Measurements from ENCODE around the gene DHFR2. TPM values are rescaled to one million over a fixed set of nuclear protein-coding genes. Genes with fewer than 3 reads are reported as not detected.
A peak's percentile ranks its signal among the peaks of the same experiment; 100 is the strongest.

The DHFR2 gene
- total and polyA plus RNA-seq, 5 donors from 2014 or later, result 2.9 to 6.7 (median 4.6) TPM

DNA sequence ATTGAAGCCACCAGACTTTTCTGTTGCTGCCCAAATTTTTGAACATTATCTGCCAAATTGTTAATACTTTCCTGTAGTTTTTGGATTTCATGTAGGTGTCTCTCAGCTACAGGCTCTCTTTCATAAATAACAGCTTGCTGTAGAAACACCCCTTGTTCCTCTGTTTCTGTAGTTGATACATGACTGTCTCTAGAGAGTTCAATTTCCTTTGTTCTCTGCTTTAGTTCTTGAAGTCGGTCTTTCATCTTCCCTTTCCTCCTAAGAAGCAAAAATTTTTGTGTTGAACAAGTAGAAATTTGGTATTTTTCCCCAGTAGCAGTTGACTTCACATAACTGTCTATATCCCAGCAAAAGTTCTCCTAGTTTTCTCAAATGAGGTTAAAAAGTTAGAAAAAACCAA, 47.7 kb downstream of the DHFR2 start:
- H3K9me3 ChIP-seq (ENCODE audit: control insufficient read depth in 2 of 2, low read length in 2 of 2), result no peaks in the 10 kb centered on the region
- H3K4me3 ChIP-seq (ENCODE audit: low read depth, low read length), result no peak overlapping the region
- no peak overlapping the region for H3K27ac Mint-ChIP-seq
- peaks cover 19% of the 10 kb centered on the region for H3K36me3 Mint-ChIP-seq
- H3K4me3 Mint-ChIP-seq, result no peak overlapping the region
- H3K27me3 ChIP-seq (ENCODE audit: control insufficient read depth, insufficient read depth, low read length), result no peaks in the 10 kb centered on the region
- no peaks in the 10 kb centered on the region for H3K27me3 Mint-ChIP-seq
- no peak overlapping the region for H3K27ac ChIP-seq (ENCODE audit: insufficient read depth, low read length, poor library complexity, severe bottlenecking)
- no peak for ATAC-seq (ENCODE audit: low read depth in 2 of 2)
- peaks cover 13 to 22% (median 19%) of the 10 kb centered on the region in 4 donors for H3K4me1 Mint-ChIP-seq
- no peaks in the 10 kb centered on the region for H3K36me3 ChIP-seq (ENCODE audit: control insufficient read depth, insufficient read depth, low read length)
- no peaks in the 10 kb centered on the region for H3K4me1 ChIP-seq (ENCODE audit: control insufficient read depth, insufficient read depth, low read length, poor library complexity, severe bottlenecking)
- H3K9me3 Mint-ChIP-seq, result peaks cover 0 to 2% (median 0%) of the 10 kb centered on the region in 7 donors
- DNase-seq, result peak in 1 of 3 donors; percentile 23

DNA sequence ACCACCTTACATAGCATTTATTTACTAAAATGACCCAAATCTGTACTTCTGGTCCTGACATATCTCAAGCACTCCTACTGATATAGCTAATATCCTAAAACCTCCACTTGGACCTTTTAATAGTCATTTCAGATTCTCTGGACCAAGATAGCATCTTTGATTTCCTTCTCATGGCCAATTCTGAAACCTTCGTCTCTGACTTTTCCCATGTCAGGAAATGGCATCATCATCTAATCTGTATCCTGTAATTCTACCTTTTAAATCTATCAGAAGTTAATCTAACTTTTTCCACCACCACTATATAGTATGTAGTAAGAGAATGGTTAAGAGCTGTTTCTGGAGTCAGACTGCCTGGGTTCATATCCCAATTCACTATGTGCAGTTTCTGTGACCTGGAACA, 50.5 kb downstream of the DHFR2 start:
- no peaks in the 10 kb centered on the region for H3K9me3 ChIP-seq (ENCODE audit: control insufficient read depth in 2 of 2, low read length in 2 of 2)
- no peaks in the 10 kb centered on the region for H3K9me3 Mint-ChIP-seq
- H3K27ac ChIP-seq (ENCODE audit: insufficient read depth, low read length, poor library complexity, severe bottlenecking), result no peak overlapping the region
- DNase-seq (no peak), ATAC-seq (ENCODE audit: low read depth in 2 of 2) (no peak)
- H3K36me3 ChIP-seq (ENCODE audit: control insufficient read depth, insufficient read depth, low read length), result no peaks in the 10 kb centered on the region
- no peak overlapping the region for H3K4me3 ChIP-seq (ENCODE audit: low read depth, low read length)
- H3K27me3 Mint-ChIP-seq, result no peaks in the 10 kb centered on the region
- no peaks in the 10 kb centered on the region for H3K4me1 ChIP-seq (ENCODE audit: control insufficient read depth, insufficient read depth, low read length, poor library complexity, severe bottlenecking)
- peak overlapping the region in 2 of 3 donors; percentile 1 for H3K27ac Mint-ChIP-seq
- no peaks in the 10 kb centered on the region for H3K27me3 ChIP-seq (ENCODE audit: control insufficient read depth, insufficient read depth, low read length)
- peaks cover 10% of the 10 kb centered on the region for H3K36me3 Mint-ChIP-seq
- peaks cover 16 to 20% (median 18%) of the 10 kb centered on the region in 4 donors for H3K4me1 Mint-ChIP-seq
- no peak overlapping the region for H3K4me3 Mint-ChIP-seq

DNA sequence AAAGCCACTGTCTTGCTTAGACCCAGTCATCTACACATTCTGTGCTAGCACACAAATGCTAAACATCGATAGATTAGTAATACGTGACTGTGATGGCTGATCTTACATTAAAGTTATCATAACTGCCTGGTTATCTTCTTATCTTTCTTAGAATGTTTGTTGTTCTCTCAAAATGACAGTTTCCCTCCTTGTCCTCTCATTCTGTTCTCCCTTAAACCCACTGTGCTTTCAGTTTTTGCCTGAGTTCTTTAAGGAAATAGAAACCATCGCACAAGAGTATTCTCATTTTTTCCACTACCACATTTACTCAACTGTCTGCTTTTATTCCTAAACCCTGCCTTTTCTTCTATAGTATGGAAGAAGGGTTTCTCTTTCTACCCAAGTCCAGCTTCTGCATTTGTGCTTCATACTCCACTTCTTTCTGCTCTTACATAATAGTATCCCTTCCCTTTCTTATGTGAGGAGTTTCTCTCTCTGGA, 51.4 kb downstream of the DHFR2 start:
- peak in 1 of 3 donors; percentile 46 for DNase-seq
- H3K27ac Mint-ChIP-seq, result peak overlapping the region; percentile 0 to 9 (median 1)
- H3K4me3 Mint-ChIP-seq, result peak overlapping the region in 2 of 4 donors; percentile 1 to 9
- peak overlapping the region; percentile 8 for H3K4me3 ChIP-seq (ENCODE audit: low read depth, low read length)
- H3K27me3 ChIP-seq (ENCODE audit: control insufficient read depth, insufficient read depth, low read length), result no peaks in the 10 kb centered on the region
- peaks cover 16 to 20% (median 18%) of the 10 kb centered on the region in 4 donors for H3K4me1 Mint-ChIP-seq
- H3K4me1 ChIP-seq (ENCODE audit: control insufficient read depth, insufficient read depth, low read length, poor library complexity, severe bottlenecking), result no peaks in the 10 kb centered on the region
- H3K9me3 Mint-ChIP-seq, result no peaks in the 10 kb centered on the region
- no peaks in the 10 kb centered on the region for H3K27me3 Mint-ChIP-seq
- no peaks in the 10 kb centered on the region for H3K9me3 ChIP-seq (ENCODE audit: control insufficient read depth in 2 of 2, low read length in 2 of 2)
- no peak for ATAC-seq (ENCODE audit: low read depth in 2 of 2)
- peaks cover 12% of the 10 kb centered on the region for H3K36me3 Mint-ChIP-seq
- no peaks in the 10 kb centered on the region for H3K36me3 ChIP-seq (ENCODE audit: control insufficient read depth, insufficient read depth, low read length)
- no peak overlapping the region for H3K27ac ChIP-seq (ENCODE audit: insufficient read depth, low read length, poor library complexity, severe bottlenecking)

DNA sequence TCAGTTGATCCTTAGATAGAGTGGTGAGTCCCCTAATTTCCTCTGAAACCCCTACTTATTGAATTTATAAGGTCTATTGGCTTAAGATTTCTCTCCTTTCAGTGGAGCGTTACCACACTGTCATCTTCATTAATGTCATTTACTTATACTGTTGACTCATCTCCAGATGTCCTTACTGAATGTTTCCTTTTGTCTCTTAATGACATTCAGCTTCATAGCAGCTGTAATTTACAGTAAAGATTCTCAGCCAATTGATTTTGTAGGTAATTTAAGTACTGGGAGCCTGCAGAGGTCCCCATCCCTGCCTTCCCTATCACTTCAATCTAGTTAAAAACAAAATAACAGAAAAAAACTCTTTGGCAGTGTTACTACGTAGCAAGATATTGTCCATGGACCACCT, 53.1 kb downstream of the DHFR2 start:
- Histone ChIP-seq H3K4me1 (ENCODE audit: control insufficient read depth, insufficient read depth, low read length, poor library complexity, severe bottlenecking) (no peaks in the 10 kb centered on the region), H3K4me3 (ENCODE audit: low read depth, low read length) (no peak overlapping the region), H3K9me3 (ENCODE audit: control insufficient read depth in 2 of 2, low read length in 2 of 2) (no peaks in the 10 kb centered on the region), H3K36me3 (ENCODE audit: control insufficient read depth, insufficient read depth, low read length) (no peaks in the 10 kb centered on the region), H3K27me3 (ENCODE audit: control insufficient read depth, insufficient read depth, low read length) (no peaks in the 10 kb centered on the region), H3K27ac (ENCODE audit: insufficient read depth, low read length, poor library complexity, severe bottlenecking) (no peak overlapping the region)
- DNase-seq, result no peak
- peaks cover 11 to 17% (median 12%) of the 10 kb centered on the region in 4 donors for H3K4me1 Mint-ChIP-seq
- no peak for ATAC-seq (ENCODE audit: low read depth in 2 of 2)
- H3K4me3 Mint-ChIP-seq, result no peak overlapping the region
- no peaks in the 10 kb centered on the region for H3K27me3 Mint-ChIP-seq
- no peak overlapping the region for H3K27ac Mint-ChIP-seq
- H3K36me3 Mint-ChIP-seq, result peaks cover 14% of the 10 kb centered on the region
- H3K9me3 Mint-ChIP-seq, result no peaks in the 10 kb centered on the region

DNA sequence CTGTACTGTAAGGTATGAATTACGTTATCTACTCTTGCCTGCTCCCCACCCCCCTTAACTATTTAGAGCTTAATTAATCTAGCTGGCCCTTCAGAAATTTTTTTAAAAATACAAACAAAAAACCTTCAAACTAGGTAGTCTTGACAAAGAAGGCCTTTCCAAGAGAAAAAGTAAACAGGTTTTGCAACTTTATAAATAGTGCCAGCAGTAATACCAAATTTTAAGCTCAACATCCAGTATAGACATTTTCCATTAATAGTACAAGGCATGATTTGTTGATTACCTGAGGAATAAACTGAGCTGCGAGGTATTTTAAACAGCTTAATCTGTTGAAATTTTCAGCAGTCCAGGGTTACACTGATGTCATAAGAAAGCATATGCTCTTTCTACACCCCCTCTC, 54.5 kb downstream of the DHFR2 start:
- no peak for ATAC-seq (ENCODE audit: low read depth in 2 of 2)
- peaks cover 14% of the 10 kb centered on the region for H3K36me3 Mint-ChIP-seq
- Histone ChIP-seq H3K4me1 (ENCODE audit: control insufficient read depth, insufficient read depth, low read length, poor library complexity, severe bottlenecking) (no peaks in the 10 kb centered on the region), H3K4me3 (ENCODE audit: low read depth, low read length) (no peak overlapping the region), H3K27me3 (ENCODE audit: control insufficient read depth, insufficient read depth, low read length) (no peaks in the 10 kb centered on the region), H3K36me3 (ENCODE audit: control insufficient read depth, insufficient read depth, low read length) (no peaks in the 10 kb centered on the region), H3K27ac (ENCODE audit: insufficient read depth, low read length, poor library complexity, severe bottlenecking) (no peak overlapping the region), H3K9me3 (ENCODE audit: control insufficient read depth in 2 of 2, low read length in 2 of 2) (no peaks in the 10 kb centered on the region)
- DNase-seq, result no peak
- no peak overlapping the region for H3K4me3 Mint-ChIP-seq
- H3K27me3 Mint-ChIP-seq, result no peaks in the 10 kb centered on the region
- peaks cover 12 to 17% (median 15%) of the 10 kb centered on the region in 4 donors for H3K4me1 Mint-ChIP-seq
- no peak overlapping the region for H3K27ac Mint-ChIP-seq
- no peaks in the 10 kb centered on the region for H3K9me3 Mint-ChIP-seq

Other genes with a start within 250 kb of the DHFR2 start
- 0.81 TPM for gene PROS1, start 89.0 kb downstream of the DHFR2 start, total RNA-seq
- gene PROS1, start 89.0 kb downstream of the DHFR2 start, polyA plus RNA-seq, result not detected
- 5.6 TPM for gene ARL13B, start 82.8 kb downstream of the DHFR2 start, total RNA-seq
- gene ARL13B, start 82.8 kb downstream of the DHFR2 start, polyA plus RNA-seq, result 1 to 10 TPM; 5.8 to 7.5 (median 6.4) TPM
- gene STX19, start 34.3 kb downstream of the DHFR2 start, total RNA-seq, result not detected
- under 1 TPM in 1 of 4 donors, not detected in 3; 0.95 TPM for gene STX19, start 34.3 kb downstream of the DHFR2 start, polyA plus RNA-seq
- 26.2 TPM for gene NSUN3, start 145 bp upstream of the DHFR2 start, total RNA-seq
- gene NSUN3, start 145 bp upstream of the DHFR2 start, polyA plus RNA-seq, result 10 to 100 TPM in 3 of 4 donors, 1 to 10 TPM in 1; 9.8 to 12.3 (median 11.3) TPM

Data from CD4-positive, CD25-positive, alpha-beta regulatory T cell (primary cell).